ENCODE measurements around the gene TTC33.

The TTC33 gene

GRCh38 chr5:40501711-40502444 is 253.9 kb downstream of the TTC33 start:
- DNase-seq = no peak

- DNase-seq = no peak
These were observed 256.1 kb downstream of the TTC33 start for GRCh38 chr5:40499518-40500273.

- DNase-seq = no peak
These were observed 256.8 kb downstream of the TTC33 start for GRCh38 chr5:40499007-40499406.

GRCh38 chr5:40497573-40497972 is 258.2 kb downstream of the TTC33 start:
- no peak for DNase-seq

GRCh38 chr5:40495237-40495635 is 260.5 kb downstream of the TTC33 start:
- no peak for DNase-seq

- no peak for DNase-seq
These were observed 261.0 kb downstream of the TTC33 start for GRCh38 chr5:40494631-40495236.

GRCh38 chr5:40492056-40492455 is 263.7 kb downstream of the TTC33 start:
- no peak for DNase-seq

- DNase-seq = no peak
These were observed 264.1 kb downstream of the TTC33 start for GRCh38 chr5:40491644-40492043.

GRCh38 chr5:40490464-40491111 is 265.2 kb downstream of the TTC33 start:
- no peak for DNase-seq

- DNase-seq = no peak
These were observed 266.3 kb downstream of the TTC33 start for GRCh38 chr5:40489421-40489820.

GRCh38 chr5:40486437-40487275 is 269.1 kb downstream of the TTC33 start:
- peak; percentile 70 for DNase-seq

- DNase-seq = no peak
These were observed 270.5 kb downstream of the TTC33 start for GRCh38 chr5:40485021-40485998.

GRCh38 chr5:40484495-40484894 is 271.3 kb downstream of the TTC33 start:
- DNase-seq = no peak

- no peak for DNase-seq
These were observed 272.4 kb downstream of the TTC33 start for GRCh38 chr5:40483316-40483715.

- DNase-seq = no peak
These were observed 274.5 kb downstream of the TTC33 start for GRCh38 chr5:40481241-40481640.

- no peak for DNase-seq
These were observed 275.4 kb downstream of the TTC33 start for GRCh38 chr5:40480392-40480791.

GRCh38 chr5:40479939-40480338 is 275.8 kb downstream of the TTC33 start:
- no peak for DNase-seq

- DNase-seq = no peak
These were observed 277.0 kb downstream of the TTC33 start for GRCh38 chr5:40478766-40479165.

GRCh38 chr5:40477856-40478546 is 277.8 kb downstream of the TTC33 start:
- DNase-seq = no peak

GRCh38 chr5:40475561-40475960 is 280.2 kb downstream of the TTC33 start:
- no peak for DNase-seq

GRCh38 chr5:40474250-40474649 is 281.5 kb downstream of the TTC33 start:
- no peak for DNase-seq
